Liver (tissue), 9 donors: ENCODE data around the gene GLRA3. TPM values are rescaled to one million over a fixed set of nuclear protein-coding genes. Genes with fewer than 3 reads are reported as not detected.

Experiments used
- DNase-seq: peaks from one replicate; pipeline ENCODE4 v3.0.0-alpha.2; 2017; ENCODE audit warnings: low spot score
- H3K27ac ChIP-seq, 2 donors: one replicate each; pipeline ENCODE4 v1.7.0; 2013; ENCODE audit warnings: inconsistent platforms in 2 of 2, low read length in 2 of 2, control low read depth in 1 of 2, low read depth in 1 of 2, mild to moderate bottlenecking in 1 of 2
- H3K27me3 ChIP-seq, 4 donors: one replicate each; pipeline versions ENCODE4 v1.6.1 to v1.7.0; 2013; ENCODE audit warnings: low read length in 3 of 4, inconsistent platforms in 1 of 4, mild to moderate bottlenecking in 1 of 4, moderate library complexity in 1 of 4; ENCODE audit not compliant: control insufficient read depth in 4 of 4, insufficient read depth in 4 of 4
- H3K36me3 ChIP-seq, 4 donors: one replicate each; pipeline versions ENCODE4 v1.6.1 to v1.7.0; 2013; ENCODE audit warnings: low read length in 3 of 4, mild to moderate bottlenecking in 3 of 4, low read depth in 1 of 4, moderate library complexity in 1 of 4; ENCODE audit not compliant: control insufficient read depth in 4 of 4, insufficient read depth in 3 of 4
- H3K4me1 ChIP-seq, 4 donors: one replicate each; pipeline versions ENCODE4 v1.6.1 to v1.7.0; 2013; ENCODE audit warnings: low read length in 3 of 4, mild to moderate bottlenecking in 3 of 4, moderate library complexity in 1 of 4; ENCODE audit not compliant: control insufficient read depth in 4 of 4, insufficient read depth in 4 of 4
- H3K4me3 ChIP-seq, 3 donors: one replicate each; pipeline versions ENCODE4 v1.6.1 to v1.7.0; 2013; ENCODE audit warnings: low read length in 3 of 3, control low read depth in 1 of 3, low read depth in 1 of 3, mild to moderate bottlenecking in 1 of 3
- H3K9ac ChIP-seq, 2 donors: one replicate each; pipeline ENCODE4 v1.7.0; 2013; ENCODE audit warnings: low read length in 2 of 2, mild to moderate bottlenecking in 2 of 2, moderate library complexity in 2 of 2, control low read depth in 1 of 2, low read depth in 1 of 2
- H3K9me3 ChIP-seq, 4 donors: one replicate each; pipeline versions ENCODE4 v1.6.1 to v1.7.0; 2013; ENCODE audit warnings: low read length in 3 of 4; ENCODE audit not compliant: control insufficient read depth in 4 of 4
- EGR1 ChIP-seq, 2 donors: IDR thresholded peaks; 2 replicates each; pipeline ENCODE4 v1.6.1; 2016 to 2018; ENCODE audit warnings: antibody characterized with exemption in 2 of 2, low read depth in 2 of 2
- FOXA1 ChIP-seq: IDR thresholded peaks from 2 replicates; pipeline ENCODE4 v1.6.1; 2016; ENCODE audit warnings: antibody characterized with exemption
- FOXA2 ChIP-seq: IDR thresholded peaks from 2 replicates; pipeline ENCODE4 v1.6.1; 2016; ENCODE audit warnings: antibody characterized with exemption
- GABPA ChIP-seq, 2 donors: IDR thresholded peaks in 1 of 2; conservative IDR thresholded peaks in 1 of 2; 2 replicates each; pipeline ENCODE4 v1.6.1; 2016; ENCODE audit warnings: antibody characterized with exemption in 2 of 2, mild to moderate bottlenecking in 1 of 2, moderate library complexity in 1 of 2
- HNF4A ChIP-seq, 2 donors: conservative IDR thresholded peaks; 2 replicates each; pipeline ENCODE4 v1.6.1; 2016; ENCODE audit warnings: antibody characterized with exemption in 2 of 2, mild to moderate bottlenecking in 2 of 2
- HNF4G ChIP-seq: IDR thresholded peaks from 2 replicates; pipeline ENCODE4 v1.6.1; 2016; ENCODE audit warnings: antibody characterized with exemption
- JUND ChIP-seq, 2 donors: IDR thresholded peaks; 2 replicates each; pipeline ENCODE4 v1.6.1; 2016; ENCODE audit warnings: antibody characterized with exemption in 2 of 2
- NR2F2 ChIP-seq: IDR thresholded peaks from 2 replicates; pipeline ENCODE4 v1.6.1; 2016; ENCODE audit warnings: antibody characterized with exemption
- RAD21 ChIP-seq, 2 donors: IDR thresholded peaks; 2 replicates each; pipeline ENCODE4 v1.6.1; 2016; ENCODE audit warnings: antibody characterized with exemption in 2 of 2, mild to moderate bottlenecking in 2 of 2
- RXRA ChIP-seq, 2 donors: IDR thresholded peaks; 2 replicates each; pipeline ENCODE4 v1.6.1; 2017 to 2018; ENCODE audit warnings: antibody characterized with exemption in 2 of 2, mild to moderate bottlenecking in 1 of 2
- SP1 ChIP-seq: IDR thresholded peaks from 2 replicates; pipeline ENCODE4 v1.6.1; 2018; ENCODE audit warnings: antibody characterized with exemption, mild to moderate bottlenecking
- TAF1 ChIP-seq: conservative IDR thresholded peaks from 2 replicates; pipeline ENCODE4 v1.6.1; 2016; ENCODE audit warnings: antibody characterized with exemption, mild to moderate bottlenecking
- YY1 ChIP-seq: IDR thresholded peaks from 2 replicates; pipeline ENCODE4 v1.6.1; 2016; ENCODE audit warnings: antibody characterized with exemption, mild to moderate bottlenecking
- WGBS: extraction: QIAGEN DNeasy Blood & Tissue Kit; methylation state at CpG from one replicate; pipeline ENCODE4 v1.1.7; 2013; 5-methylcytosine and 5-hydroxymethylcytosine counted together
- polyA plus RNA-seq, 2 donors: library from polyadenylated mRNA; stranded (reverse) in 1 of 2; unstranded in 1 of 2; fragments of 200-250 nt in 1 of 2; fragments of >200 nt in 1 of 2; fragmentation: Nextera tagmentation in 1 of 2; extraction: Ambion mirVana in 1 of 2; gene quantifications; one replicate each; pipeline versions ENCODE4 v1.2.1 to v1.2.3, GENCODE V29; 2013 to 2015
- total RNA-seq, 2 donors: library from RNA; depleted of rRNA; stranded (reverse); fragments of >200 nt; gene quantifications; one replicate each; pipeline ENCODE4 v1.2.3, GENCODE V29; 2014
- TF ChIP-seq, protein P1 (sequence below): IDR thresholded peaks from 2 replicates; pipeline ENCODE4 v1.6.1; 2016; ENCODE audit warnings: antibody characterized with exemption, mild to moderate bottlenecking
- TF ChIP-seq, protein P2 (sequence below): IDR thresholded peaks from 2 replicates; pipeline ENCODE4 v1.6.1; 2016; ENCODE audit warnings: antibody characterized with exemption
- TF ChIP-seq, protein P3 (sequence below): IDR thresholded peaks from 2 replicates; pipeline ENCODE4 v1.6.1; 2016; ENCODE audit warnings: antibody characterized with exemption
- TF ChIP-seq, protein P4 (sequence below): fragments of 150-350 bp; IDR thresholded peaks from 2 replicates; pipeline ENCODE4 v1.5.1; 2017; ENCODE audit warnings: improper control_type of control experiment, low read depth, low read length; ENCODE audit not compliant: missing input control
- TF ChIP-seq, protein P5 (sequence below): IDR thresholded peaks from 2 replicates; pipeline ENCODE4 v1.6.1; 2016; ENCODE audit warnings: antibody characterized with exemption
- donor health status: healthy.
- donor health status: healthy.
- donor health status: healthy.
- donor health status: healthy.
- donor health status: healthy.

GLRA3 gene
- total and polyA plus RNA-seq, 4 donors, result not detected

DNA sequence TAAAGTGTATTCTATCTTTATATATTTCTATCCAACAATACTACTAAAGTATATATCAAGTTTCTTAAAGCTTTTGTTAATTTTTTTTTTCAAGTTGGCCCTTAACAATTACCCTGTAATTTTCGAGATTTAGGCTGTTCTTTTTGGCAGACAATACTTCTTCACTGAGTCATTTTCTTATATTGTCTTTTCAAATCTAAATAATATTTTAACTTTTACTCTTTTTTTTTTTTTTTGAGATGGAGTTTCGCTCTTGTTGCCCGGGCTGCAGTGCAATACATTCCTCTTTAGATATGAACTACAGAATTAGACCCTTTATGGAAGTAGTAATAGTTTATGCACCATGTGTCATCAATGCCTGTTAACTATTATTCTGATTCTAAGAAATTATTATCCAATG, 120.7 kb downstream of the GLRA3 start (continued):
- TF ChIP-seq, protein P1, sequence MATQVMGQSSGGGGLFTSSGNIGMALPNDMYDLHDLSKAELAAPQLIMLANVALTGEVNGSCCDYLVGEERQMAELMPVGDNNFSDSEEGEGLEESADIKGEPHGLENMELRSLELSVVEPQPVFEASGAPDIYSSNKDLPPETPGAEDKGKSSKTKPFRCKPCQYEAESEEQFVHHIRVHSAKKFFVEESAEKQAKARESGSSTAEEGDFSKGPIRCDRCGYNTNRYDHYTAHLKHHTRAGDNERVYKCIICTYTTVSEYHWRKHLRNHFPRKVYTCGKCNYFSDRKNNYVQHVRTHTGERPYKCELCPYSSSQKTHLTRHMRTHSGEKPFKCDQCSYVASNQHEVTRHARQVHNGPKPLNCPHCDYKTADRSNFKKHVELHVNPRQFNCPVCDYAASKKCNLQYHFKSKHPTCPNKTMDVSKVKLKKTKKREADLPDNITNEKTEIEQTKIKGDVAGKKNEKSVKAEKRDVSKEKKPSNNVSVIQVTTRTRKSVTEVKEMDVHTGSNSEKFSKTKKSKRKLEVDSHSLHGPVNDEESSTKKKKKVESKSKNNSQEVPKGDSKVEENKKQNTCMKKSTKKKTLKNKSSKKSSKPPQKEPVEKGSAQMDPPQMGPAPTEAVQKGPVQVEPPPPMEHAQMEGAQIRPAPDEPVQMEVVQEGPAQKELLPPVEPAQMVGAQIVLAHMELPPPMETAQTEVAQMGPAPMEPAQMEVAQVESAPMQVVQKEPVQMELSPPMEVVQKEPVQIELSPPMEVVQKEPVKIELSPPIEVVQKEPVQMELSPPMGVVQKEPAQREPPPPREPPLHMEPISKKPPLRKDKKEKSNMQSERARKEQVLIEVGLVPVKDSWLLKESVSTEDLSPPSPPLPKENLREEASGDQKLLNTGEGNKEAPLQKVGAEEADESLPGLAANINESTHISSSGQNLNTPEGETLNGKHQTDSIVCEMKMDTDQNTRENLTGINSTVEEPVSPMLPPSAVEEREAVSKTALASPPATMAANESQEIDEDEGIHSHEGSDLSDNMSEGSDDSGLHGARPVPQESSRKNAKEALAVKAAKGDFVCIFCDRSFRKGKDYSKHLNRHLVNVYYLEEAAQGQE, result no peak
- TF ChIP-seq YY1, result no peak

DNA sequence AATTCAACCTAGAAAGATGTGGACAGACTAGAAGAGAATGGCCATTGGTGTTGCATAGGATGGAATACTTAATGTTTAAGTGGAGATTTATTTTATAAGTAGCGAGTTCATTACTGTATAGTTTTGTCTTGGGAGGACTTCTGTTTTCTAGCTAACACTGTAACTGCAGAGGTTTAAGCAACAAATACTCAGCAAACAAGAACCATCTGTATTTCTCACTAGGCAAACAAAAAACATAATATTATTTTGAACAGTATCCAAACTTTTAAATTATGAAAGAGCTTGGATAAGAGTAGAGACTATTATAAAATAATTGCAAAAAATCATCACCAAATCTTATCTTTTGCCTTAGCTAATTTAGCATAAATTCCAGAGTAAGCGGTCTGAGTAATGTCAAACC, 121.1 kb downstream of the GLRA3 start:
- Histone ChIP-seq H3K4me1 (no peaks in the 10 kb centered on the region), H3K27ac (no peak overlapping the region), H3K36me3 (no peaks in the 10 kb centered on the region), H3K4me3 (no peak overlapping the region), H3K9ac (no peak overlapping the region), H3K27me3 (peaks cover 0 to 6% (median 1%) of the 10 kb centered on the region in 4 donors), H3K9me3 (no peaks in the 10 kb centered on the region)
- WGBS, result 77% methylated on average over 2 of the region's 2 CpGs
- DNase-seq, result no peak
- no peak for TF ChIP-seq HNF4G
- TF ChIP-seq FOXA1, result no peak
- no peak for TF ChIP-seq FOXA2
- no peak for TF ChIP-seq EGR1 (IDR thresholded peaks at IDR 0.05; ENCODE audit: low read depth in 2 of 2)
- no peak for TF ChIP-seq NR2F2
- no peak for TF ChIP-seq YY1
- no peak for TF ChIP-seq HNF4A (conservative IDR thresholded peaks at IDR 0.05)
- TF ChIP-seq SP1, result no peak

DNA sequence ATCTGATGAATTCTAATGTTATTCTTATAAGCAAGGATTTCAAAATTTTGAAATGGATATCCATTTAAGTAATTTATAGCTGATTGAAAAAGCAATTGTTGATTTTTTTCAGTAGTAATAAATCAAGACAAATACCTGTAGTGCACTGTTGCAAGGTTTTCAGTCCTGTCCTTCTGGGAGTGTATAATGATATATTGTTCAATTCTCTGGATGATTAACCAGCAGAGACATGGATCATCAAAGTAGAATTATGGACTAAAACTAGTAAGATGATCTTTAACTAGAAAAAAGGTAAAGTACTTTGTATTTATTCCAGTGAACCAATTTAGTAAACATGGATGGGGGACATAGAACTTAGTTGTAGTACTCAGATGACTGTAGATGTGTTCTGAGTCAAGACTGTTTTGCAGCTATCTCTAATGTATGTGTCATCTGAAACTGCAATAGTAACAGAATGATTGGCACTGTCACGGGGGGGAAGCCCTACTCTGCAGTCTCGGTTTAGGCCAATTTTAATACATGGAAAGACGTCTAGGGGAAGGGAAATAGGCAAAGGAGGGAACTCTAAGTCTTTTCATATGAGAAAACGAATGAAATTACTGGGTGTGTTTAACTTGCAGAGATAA, 121.9 kb downstream of the GLRA3 start:
- Histone ChIP-seq H3K4me1 (no peaks in the 10 kb centered on the region), H3K36me3 (no peaks in the 10 kb centered on the region), H3K9ac (no peak overlapping the region), H3K9me3 (no peaks in the 10 kb centered on the region), H3K27ac (no peak overlapping the region), H3K4me3 (no peak overlapping the region), H3K27me3 (peaks cover 0 to 4% (median 0%) of the 10 kb centered on the region in 4 donors)
- 57% methylated on average over 4 of the region's 4 CpGs for WGBS
- TF ChIP-seq NR2F2, result no peak
- TF ChIP-seq EGR1 (IDR thresholded peaks at IDR 0.05; ENCODE audit: low read depth in 2 of 2), result no peak
- no peak for TF ChIP-seq RAD21 (IDR thresholded peaks at IDR 0.05)
- no peak for TF ChIP-seq RXRA (IDR thresholded peaks at IDR 0.05)
- TF ChIP-seq, protein P2, sequence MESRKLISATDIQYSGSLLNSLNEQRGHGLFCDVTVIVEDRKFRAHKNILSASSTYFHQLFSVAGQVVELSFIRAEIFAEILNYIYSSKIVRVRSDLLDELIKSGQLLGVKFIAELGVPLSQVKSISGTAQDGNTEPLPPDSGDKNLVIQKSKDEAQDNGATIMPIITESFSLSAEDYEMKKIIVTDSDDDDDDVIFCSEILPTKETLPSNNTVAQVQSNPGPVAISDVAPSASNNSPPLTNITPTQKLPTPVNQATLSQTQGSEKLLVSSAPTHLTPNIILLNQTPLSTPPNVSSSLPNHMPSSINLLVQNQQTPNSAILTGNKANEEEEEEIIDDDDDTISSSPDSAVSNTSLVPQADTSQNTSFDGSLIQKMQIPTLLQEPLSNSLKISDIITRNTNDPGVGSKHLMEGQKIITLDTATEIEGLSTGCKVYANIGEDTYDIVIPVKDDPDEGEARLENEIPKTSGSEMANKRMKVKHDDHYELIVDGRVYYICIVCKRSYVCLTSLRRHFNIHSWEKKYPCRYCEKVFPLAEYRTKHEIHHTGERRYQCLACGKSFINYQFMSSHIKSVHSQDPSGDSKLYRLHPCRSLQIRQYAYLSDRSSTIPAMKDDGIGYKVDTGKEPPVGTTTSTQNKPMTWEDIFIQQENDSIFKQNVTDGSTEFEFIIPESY, result no peak
- TF ChIP-seq, protein P3, sequence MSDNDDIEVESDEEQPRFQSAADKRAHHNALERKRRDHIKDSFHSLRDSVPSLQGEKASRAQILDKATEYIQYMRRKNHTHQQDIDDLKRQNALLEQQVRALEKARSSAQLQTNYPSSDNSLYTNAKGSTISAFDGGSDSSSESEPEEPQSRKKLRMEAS, result no peak
- TF ChIP-seq HNF4G, result no peak
- TF ChIP-seq, protein P4, sequence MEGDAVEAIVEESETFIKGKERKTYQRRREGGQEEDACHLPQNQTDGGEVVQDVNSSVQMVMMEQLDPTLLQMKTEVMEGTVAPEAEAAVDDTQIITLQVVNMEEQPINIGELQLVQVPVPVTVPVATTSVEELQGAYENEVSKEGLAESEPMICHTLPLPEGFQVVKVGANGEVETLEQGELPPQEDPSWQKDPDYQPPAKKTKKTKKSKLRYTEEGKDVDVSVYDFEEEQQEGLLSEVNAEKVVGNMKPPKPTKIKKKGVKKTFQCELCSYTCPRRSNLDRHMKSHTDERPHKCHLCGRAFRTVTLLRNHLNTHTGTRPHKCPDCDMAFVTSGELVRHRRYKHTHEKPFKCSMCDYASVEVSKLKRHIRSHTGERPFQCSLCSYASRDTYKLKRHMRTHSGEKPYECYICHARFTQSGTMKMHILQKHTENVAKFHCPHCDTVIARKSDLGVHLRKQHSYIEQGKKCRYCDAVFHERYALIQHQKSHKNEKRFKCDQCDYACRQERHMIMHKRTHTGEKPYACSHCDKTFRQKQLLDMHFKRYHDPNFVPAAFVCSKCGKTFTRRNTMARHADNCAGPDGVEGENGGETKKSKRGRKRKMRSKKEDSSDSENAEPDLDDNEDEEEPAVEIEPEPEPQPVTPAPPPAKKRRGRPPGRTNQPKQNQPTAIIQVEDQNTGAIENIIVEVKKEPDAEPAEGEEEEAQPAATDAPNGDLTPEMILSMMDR, result no peak
- TF ChIP-seq, protein P5, sequence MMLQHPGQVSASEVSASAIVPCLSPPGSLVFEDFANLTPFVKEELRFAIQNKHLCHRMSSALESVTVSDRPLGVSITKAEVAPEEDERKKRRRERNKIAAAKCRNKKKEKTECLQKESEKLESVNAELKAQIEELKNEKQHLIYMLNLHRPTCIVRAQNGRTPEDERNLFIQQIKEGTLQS, result no peak
- TF ChIP-seq JUND (IDR thresholded peaks at IDR 0.05), result no peak
- no peak for TF ChIP-seq FOXA2
- no peak for TF ChIP-seq SP1
- no peak for TF ChIP-seq TAF1
- no peak for TF ChIP-seq GABPA (IDR thresholded peaks at IDR 0.05 in 1 of 2, conservative IDR thresholded peaks at IDR 0.05 in 1 of 2)
- TF ChIP-seq, protein P1, result no peak
- TF ChIP-seq HNF4A (conservative IDR thresholded peaks at IDR 0.05), result no peak
- TF ChIP-seq YY1, result no peak
- no peak for TF ChIP-seq FOXA1
- DNase-seq, result no peak
